ENCODE data around the gene COL6A5. TPM values are rescaled to one million over a fixed set of nuclear protein-coding genes. Genes with fewer than 3 reads are reported as not detected.

COL6A5 gene
- total RNA-seq, 1 experiment from 2014 or later, result 0.04 TPM

- Histone ChIP-seq H3K79me2 (ENCODE audit: insufficient read depth, low read length) (no peaks in the 10 kb centered on the region), H4K91ac (ENCODE audit: insufficient read length, low read depth, low read length) (no peak overlapping the region), H4K20me1 (ENCODE audit: control insufficient read depth, insufficient read depth, insufficient read length) (no peaks in the 10 kb centered on the region), H2BK20ac (ENCODE audit: low read depth, low read length, poor library complexity, severe bottlenecking) (no peak overlapping the region), H3K4me1 (ENCODE audit: insufficient read depth, low read length) (no peaks in the 10 kb centered on the region), H2AK5ac (ENCODE audit: insufficient read length, low read length) (no peak overlapping the region), H3K9ac (ENCODE audit: extremely low read depth, insufficient read length, low read length) (no peak overlapping the region), H3K23ac (ENCODE audit: insufficient read length, low read depth, low read length) (no peak overlapping the region), H4K5ac (ENCODE audit: insufficient read length, low read depth, low read length) (no peak overlapping the region), H2BK120ac (ENCODE audit: low read depth, low read length, poor library complexity, severe bottlenecking) (no peak overlapping the region), H4K8ac (replicated peaks; ENCODE audit: insufficient read length, low read depth, low read length) (no peak overlapping the region), H3K27ac (ENCODE audit: insufficient read length, low read depth, low read length) (no peak overlapping the region), H3K14ac (ENCODE audit: insufficient read depth, low read length) (no peak overlapping the region), H3K4me2 (ENCODE audit: insufficient read depth, insufficient read length, low read length) (no peak overlapping the region), H2BK12ac (ENCODE audit: insufficient read length, low read depth, low read length) (no peak overlapping the region), H3K23me2 (ENCODE audit: insufficient read length, low read depth, low read length, poor library complexity, severe bottlenecking) (no peaks in the 10 kb centered on the region), H3K79me1 (ENCODE audit: insufficient read depth, low read depth, low read length, poor library complexity, severe bottlenecking) (no peaks in the 10 kb centered on the region), H3K18ac (ENCODE audit: insufficient read length, low read depth, low read length) (no peak overlapping the region), H3K27me3 (ENCODE audit: insufficient read depth, low read length) (no peaks in the 10 kb centered on the region), H2AFZ (ENCODE audit: low read length) (no peak overlapping the region), H3T11ph (ENCODE audit: low read length) (no peak overlapping the region), H3K9me3 (ENCODE audit: control insufficient read depth, low read depth, low read length) (no peaks in the 10 kb centered on the region), H3K4ac (ENCODE audit: low read depth, low read length) (no peak overlapping the region), H3K56ac (ENCODE audit: insufficient read length, low read depth, low read length) (no peak overlapping the region), H2BK5ac (ENCODE audit: insufficient read length, low read length) (no peak overlapping the region), H2BK15ac (ENCODE audit: low read depth, low read length) (no peak overlapping the region)
- peaks cover 2 to 4% of the 10 kb centered on the region in 2 experiments; a peak in 2 of 4 replicates for H3K4me1 Mint-ChIP-seq
- no peak for DNase-seq
- no CpG with 5 or more reads among the region's 1 CpG for whole genome bisulfite sequencing (ENCODE audit: extremely low coverage, insufficient read length, low lambda C conversion rate)
- no peaks in the 10 kb centered on the region; the same call in 1 of the 2 replicates for H3K27me3 Mint-ChIP-seq (ENCODE audit: low read depth)
- no peak overlapping the region for H3K27ac Mint-ChIP-seq
- TF ChIP-seq CTCF (conservative IDR thresholded peaks at IDR 0.05), result no peak
- no peak overlapping the region for H3K4me3 Mint-ChIP-seq
- no peaks in the 10 kb centered on the region for H3K36me3 Mint-ChIP-seq (ENCODE audit: insufficient read depth in 1 of 3, low read depth in 3 of 3)
- no peaks in the 10 kb centered on the region for H3K9me3 Mint-ChIP-seq
These were observed 144.8 kb downstream of the COL6A5 start for GRCh38 chr3:130490241-130490640.
